ENCODE results near the gene PGAP1. TPM values are rescaled to one million over a fixed set of nuclear protein-coding genes. Genes with fewer than 3 reads are reported as not detected.

The PGAP1 gene
- total and polyA plus RNA-seq, 9 of the 15 experiments (the other 6 are each of a cell fraction or from before 2014, with no cell fraction given) = 0.08 to 0.73 (median 0.52) TPM

- WGBS (ENCODE audit: insufficient coverage, low coverage, missing lambda C conversion rate) = 3% methylated on average over 5 of the region's 5 CpGs
- ATAC-seq (no peak), DNase-seq (ENCODE audit: extremely low read depth in 1 of 4, low spot score in 3 of 4) (no peak), FAIRE-seq (no peak)
- no peaks in the 10 kb centered on the region for H3K36me3 ChIP-seq (ENCODE audit: control insufficient read depth, insufficient read depth, low read length)
- H2AFZ ChIP-seq (ENCODE audit: low read depth, low read length) = no peak overlapping the region
- TF ChIP-seq ELF1 (tag; IDR thresholded peaks at IDR 0.05) = no peak
- TF ChIP-seq ETV6 (IDR thresholded peaks at IDR 0.05; ENCODE audit: borderline replicate concordance in 1 of 2, low read depth in 2 of 2, low read length in 1 of 2) = no peak
- no peak for TF ChIP-seq ETV6 (CRISPR knock-in tag; IDR thresholded peaks at IDR 0.05; ENCODE audit: borderline replicate concordance)
- no peak for TF ChIP-seq SMAD2 (IDR thresholded peaks at IDR 0.05; ENCODE audit: low read depth, low read length)
- no peak for TF ChIP-seq ZBTB17 (CRISPR knock-in tag; IDR thresholded peaks at IDR 0.05)
- TF ChIP-seq ZBTB5 (IDR thresholded peaks at IDR 0.05) = no peak
- no peak for TF ChIP-seq PYGO2 (tag; IDR thresholded peaks at IDR 0.05)
- TF ChIP-seq HMG20A (CRISPR knock-in tag; conservative IDR thresholded peaks at IDR 0.05) = no peak
- TF ChIP-seq, protein P1, sequence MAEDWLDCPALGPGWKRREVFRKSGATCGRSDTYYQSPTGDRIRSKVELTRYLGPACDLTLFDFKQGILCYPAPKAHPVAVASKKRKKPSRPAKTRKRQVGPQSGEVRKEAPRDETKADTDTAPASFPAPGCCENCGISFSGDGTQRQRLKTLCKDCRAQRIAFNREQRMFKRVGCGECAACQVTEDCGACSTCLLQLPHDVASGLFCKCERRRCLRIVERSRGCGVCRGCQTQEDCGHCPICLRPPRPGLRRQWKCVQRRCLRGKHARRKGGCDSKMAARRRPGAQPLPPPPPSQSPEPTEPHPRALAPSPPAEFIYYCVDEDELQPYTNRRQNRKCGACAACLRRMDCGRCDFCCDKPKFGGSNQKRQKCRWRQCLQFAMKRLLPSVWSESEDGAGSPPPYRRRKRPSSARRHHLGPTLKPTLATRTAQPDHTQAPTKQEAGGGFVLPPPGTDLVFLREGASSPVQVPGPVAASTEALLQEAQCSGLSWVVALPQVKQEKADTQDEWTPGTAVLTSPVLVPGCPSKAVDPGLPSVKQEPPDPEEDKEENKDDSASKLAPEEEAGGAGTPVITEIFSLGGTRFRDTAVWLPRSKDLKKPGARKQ (CRISPR knock-in tag; IDR thresholded peaks at IDR 0.05) = no peak
- no peak for TF ChIP-seq SAFB (IDR thresholded peaks at IDR 0.05; ENCODE audit: borderline replicate concordance, low read depth, low read length)
- TF ChIP-seq, protein P2, sequence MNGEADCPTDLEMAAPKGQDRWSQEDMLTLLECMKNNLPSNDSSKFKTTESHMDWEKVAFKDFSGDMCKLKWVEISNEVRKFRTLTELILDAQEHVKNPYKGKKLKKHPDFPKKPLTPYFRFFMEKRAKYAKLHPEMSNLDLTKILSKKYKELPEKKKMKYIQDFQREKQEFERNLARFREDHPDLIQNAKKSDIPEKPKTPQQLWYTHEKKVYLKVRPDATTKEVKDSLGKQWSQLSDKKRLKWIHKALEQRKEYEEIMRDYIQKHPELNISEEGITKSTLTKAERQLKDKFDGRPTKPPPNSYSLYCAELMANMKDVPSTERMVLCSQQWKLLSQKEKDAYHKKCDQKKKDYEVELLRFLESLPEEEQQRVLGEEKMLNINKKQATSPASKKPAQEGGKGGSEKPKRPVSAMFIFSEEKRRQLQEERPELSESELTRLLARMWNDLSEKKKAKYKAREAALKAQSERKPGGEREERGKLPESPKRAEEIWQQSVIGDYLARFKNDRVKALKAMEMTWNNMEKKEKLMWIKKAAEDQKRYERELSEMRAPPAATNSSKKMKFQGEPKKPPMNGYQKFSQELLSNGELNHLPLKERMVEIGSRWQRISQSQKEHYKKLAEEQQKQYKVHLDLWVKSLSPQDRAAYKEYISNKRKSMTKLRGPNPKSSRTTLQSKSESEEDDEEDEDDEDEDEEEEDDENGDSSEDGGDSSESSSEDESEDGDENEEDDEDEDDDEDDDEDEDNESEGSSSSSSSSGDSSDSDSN (IDR thresholded peaks at IDR 0.05; ENCODE audit: borderline replicate concordance in 1 of 2, low read depth in 2 of 2, low read length in 2 of 2) = no peak
- no peak for TF ChIP-seq THAP7 (CRISPR knock-in tag; IDR thresholded peaks at IDR 0.05)
- TF ChIP-seq ZNF830 (CRISPR knock-in tag; IDR thresholded peaks at IDR 0.05) = no peak
- no peak for TF ChIP-seq NCOA6 (IDR thresholded peaks at IDR 0.05)
- TF ChIP-seq ELF4 (CRISPR knock-in tag; IDR thresholded peaks at IDR 0.05) = no peak
- no peak for TF ChIP-seq CXXC5 (CRISPR knock-in tag; IDR thresholded peaks at IDR 0.05)
- no peaks in the 10 kb centered on the region for H3K9me1 ChIP-seq (ENCODE audit: control insufficient read depth, insufficient read depth, low read length)
- H3K9me3 ChIP-seq (replicated peaks; ENCODE audit: control insufficient read depth, insufficient read depth, low read depth, low read length) = no peaks in the 10 kb centered on the region
- H4K20me1 ChIP-seq (replicated peaks; ENCODE audit: control insufficient read depth, insufficient read depth, low read length) = no peaks in the 10 kb centered on the region
- intact Hi-C loops (cut with micrococcal nuclease) (no loop called here), in situ Hi-C loops (cut with MboI) (no loop called here)
- no peak overlapping the region for H3K4me2 ChIP-seq (ENCODE audit: insufficient read depth, low read length)
- no TSS peak for BruUV-seq (replicated peaks)
- POLR2A ChIA-PET = interaction anchor here (0.6 kb wide), 1 partner anchor 193 kb away, joined by 3 read pairs; no protein-coding TSS in a partner anchor
- no peaks in the 10 kb centered on the region for H3K79me2 ChIP-seq (ENCODE audit: control insufficient read depth, insufficient read depth, low read length)
- CTCF ChIA-PET (ENCODE audit: low intra/inter-chr PET ratio) = no interaction called here
- H3K4me1 ChIP-seq (replicated peaks in 1 of 2; ENCODE audit: control insufficient read depth in 2 of 2, insufficient read depth in 2 of 2, low read length in 2 of 2) = no peaks in the 10 kb centered on the region; a peak in 1 of 5 replicates
- H3K27ac ChIP-seq (ENCODE audit: extremely low read depth, low read depth, low read length) = no peak overlapping the region
- H3K4me3 ChIP-seq = no peak overlapping the region
- no peak overlapping the region for H3K9ac ChIP-seq (ENCODE audit: insufficient read depth in 1 of 2, low read depth in 2 of 2, low read length in 2 of 2)
- H3K27me3 ChIP-seq (ENCODE audit: control insufficient read depth in 2 of 2, insufficient read depth in 2 of 2, low read length in 2 of 2) = no peaks in the 10 kb centered on the region
These were observed 22.6 kb upstream of the PGAP1 start for GRCh38 chr2:196949116-196949515.
